ENCODE measurements around the gene IFITM10. TPM values are rescaled to one million over a fixed set of nuclear protein-coding genes. Genes with fewer than 3 reads are reported as not detected.

Gene IFITM10
- total RNA-seq, 1 experiment from 2014 or later = 0.58 TPM

DNA sequence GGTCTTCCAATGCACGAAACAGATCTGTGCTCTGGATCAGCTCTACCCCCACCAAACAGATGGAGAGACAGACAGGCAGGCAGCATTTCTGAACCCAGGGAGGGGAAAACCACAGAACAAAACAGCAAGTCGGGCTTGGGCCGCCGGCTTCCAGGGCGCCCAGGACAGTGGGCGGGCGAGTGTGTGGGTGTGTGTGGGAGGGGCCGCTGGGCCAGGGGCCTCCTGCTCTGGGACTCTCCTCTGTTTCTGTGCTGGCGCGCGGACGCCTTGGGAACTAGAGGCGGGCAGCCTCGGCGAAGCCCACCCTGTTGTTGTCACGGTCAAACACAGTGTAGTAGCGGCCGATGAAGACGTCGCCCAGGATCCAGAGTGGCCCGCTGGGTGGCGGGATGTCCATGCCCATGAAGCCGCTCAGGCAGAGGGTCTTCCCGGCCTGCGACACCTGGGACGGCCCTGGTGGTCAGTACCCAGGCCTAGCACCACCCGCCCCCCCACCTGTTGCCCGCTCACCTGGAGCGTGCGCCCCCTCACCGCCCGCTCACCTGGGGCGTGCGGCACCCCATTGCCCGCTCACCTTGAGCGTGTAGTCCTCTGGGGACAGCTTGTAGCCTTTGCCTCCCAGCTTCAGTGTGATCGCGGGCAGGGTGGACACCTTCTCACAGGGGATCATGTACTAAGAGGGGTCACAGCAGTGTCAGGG, 3.0 kb upstream of the IFITM10 start:
- DNase-seq (ENCODE audit: low read depth) = no peak

DNA sequence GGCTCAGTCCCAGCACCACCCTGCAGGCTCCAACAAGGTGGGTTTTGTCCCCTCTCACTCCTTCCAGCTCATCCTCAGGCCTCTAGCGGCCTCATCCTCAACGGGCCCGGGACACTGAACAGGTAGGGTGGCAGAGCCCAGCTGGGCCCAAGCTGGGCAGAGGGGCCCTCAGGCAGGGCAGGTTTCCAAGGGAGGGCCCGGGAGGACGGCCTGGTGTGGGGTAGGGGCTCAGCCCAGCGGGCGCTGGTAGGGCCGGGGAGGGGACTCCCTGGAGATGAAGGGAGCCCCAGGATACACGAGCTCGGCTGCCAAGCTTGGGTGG, 2.5 kb upstream of the IFITM10 start:
- no peak for DNase-seq (ENCODE audit: low read depth)

DNA sequence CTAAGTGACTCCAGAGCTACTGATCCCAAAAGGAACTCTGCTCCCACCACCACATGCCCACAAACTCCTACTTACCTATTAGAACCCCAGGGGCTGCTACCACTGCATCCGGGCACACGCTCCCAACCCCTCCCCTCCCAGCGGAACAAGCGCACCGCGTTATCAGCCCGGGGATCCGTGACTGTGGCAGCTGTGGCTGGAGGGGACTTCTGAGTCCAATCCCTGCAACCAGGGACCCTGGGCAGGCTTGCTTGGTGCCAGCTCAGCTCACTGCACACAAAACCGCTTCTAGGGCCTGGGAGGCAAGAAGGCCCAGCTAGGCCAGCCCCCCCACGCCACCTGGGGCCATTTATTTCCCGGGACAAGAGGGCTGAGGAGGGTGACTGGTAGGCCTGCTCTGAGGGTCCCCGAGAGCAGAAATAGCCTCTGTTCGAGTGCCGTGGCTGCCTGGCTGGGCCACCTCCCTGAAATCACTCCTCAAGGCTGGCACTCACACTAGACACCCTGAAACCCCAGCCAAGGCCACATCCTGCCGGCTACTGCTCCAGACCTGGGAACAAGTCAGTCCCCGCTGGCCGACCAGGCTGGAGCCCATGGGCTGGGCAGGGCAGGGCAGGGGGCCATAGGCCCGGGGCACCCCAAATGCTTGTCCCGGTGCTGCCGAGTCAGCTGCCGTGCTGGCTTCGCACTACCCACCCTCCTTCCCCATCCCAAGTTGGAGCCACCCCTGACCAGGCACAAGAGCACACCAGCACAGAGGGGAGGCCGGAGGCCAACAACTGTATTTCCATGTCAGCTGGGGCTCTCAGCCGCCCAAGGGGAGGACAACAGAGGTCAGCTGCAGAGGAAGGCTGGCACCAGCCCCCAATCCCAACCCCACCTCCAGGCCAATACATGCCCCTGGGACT, 1.9 kb upstream of the IFITM10 start:
- no peak for DNase-seq (ENCODE audit: low read depth)

DNA sequence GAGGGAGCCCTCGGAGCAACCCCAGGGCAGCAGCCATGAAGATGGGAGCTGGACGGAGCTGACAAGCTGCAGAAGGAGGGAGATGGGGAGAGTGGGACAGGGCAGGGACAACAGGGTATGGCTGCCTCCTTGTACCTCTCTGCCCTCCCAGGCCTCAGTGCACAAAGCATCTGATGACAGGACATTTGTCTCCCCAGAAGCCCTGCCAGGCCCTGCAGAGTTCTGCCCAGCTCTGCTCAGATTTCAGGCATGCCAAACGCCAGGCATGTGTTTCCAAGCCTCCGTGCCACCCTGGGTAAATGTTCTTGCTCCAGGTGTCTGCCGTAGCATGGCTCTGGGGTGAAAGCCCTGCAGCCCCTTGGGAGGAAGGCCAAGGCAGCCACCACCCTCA, 1.1 kb upstream of the IFITM10 start:
- no peak for DNase-seq (ENCODE audit: low read depth)

DNA sequence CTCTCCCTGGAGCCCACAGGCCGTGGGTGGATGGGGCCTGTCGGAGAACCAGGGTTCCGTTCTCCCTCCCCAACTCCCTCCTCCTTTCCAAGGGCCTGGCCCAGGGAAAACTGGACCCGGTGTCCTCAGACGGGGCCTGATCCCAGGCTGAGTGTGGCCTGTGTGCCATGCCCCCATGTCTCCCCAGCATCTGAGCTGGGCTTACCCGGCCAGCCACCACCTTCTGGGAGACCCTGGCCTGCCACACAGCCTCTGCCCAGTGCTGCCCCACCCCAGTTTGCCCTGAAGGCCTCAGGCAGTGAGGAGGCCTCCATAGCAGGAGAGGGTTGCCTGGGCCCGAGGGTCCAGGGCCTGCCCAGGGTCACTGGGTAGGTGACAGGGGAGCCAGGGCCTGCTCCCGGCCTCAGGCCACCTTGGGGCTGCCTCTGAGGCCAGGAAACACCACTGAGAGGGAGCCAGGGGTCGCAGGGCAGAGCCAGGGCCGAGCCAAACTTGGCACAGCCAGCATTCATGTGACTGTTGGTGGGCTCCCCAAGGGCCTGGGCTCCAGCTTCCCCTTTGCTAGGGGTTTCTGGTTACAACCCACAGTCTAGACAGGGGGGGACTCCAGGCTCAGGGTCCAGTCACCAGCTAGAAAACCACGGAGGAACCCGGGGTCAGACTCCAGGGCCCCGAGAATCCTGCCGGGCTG, 590 bp upstream of the IFITM10 start:
- DNase-seq (ENCODE audit: low read depth) = no peak

DNA sequence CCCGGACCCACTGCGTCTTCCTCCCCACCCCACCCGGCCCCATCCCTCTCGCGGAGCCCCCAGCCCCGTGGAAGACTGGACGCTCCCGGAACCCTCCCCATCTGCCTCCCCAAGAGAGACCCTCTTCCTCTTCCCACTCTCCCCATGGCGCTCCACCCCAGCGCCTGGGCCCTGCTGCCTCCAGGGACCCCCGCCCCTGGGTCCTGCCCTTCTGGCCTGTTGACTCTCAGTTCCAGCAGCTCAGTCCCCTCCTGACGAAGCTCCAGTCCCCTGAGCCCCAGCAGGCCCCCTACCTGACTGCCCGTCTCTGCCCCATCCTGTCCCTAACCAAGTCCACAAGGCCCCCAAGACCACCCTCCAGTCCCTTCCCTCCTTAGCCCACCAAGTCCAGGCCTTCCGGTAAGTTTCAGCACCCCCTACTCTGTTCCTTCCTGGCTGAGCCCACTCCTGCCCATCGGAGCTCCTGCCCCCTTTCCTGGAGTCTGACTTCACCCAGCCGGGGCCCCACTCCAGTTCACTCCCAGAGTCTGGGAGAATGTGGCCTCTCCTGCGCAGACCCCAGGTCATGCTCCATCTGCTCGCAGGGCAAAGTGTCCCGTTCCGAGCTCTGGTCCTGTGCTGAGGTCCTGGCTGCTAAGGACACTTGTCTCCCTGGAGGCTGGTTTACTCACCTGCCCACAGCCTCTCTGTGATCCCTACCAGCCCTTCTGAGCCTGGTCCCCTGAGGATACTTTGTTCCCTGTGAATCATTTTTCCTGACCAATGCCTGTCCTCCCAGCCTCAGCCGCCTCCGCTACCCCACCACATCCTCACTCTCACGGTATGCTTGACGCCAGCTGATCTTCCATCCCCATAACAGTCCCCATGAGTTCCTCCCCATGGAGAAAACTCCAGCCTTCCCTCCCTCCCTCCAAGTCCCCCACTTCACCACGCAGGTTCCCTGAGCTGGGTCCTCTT, 722 bp downstream of the IFITM10 start:
- peak; percentile 81 for DNase-seq (ENCODE audit: low read depth)

DNA sequence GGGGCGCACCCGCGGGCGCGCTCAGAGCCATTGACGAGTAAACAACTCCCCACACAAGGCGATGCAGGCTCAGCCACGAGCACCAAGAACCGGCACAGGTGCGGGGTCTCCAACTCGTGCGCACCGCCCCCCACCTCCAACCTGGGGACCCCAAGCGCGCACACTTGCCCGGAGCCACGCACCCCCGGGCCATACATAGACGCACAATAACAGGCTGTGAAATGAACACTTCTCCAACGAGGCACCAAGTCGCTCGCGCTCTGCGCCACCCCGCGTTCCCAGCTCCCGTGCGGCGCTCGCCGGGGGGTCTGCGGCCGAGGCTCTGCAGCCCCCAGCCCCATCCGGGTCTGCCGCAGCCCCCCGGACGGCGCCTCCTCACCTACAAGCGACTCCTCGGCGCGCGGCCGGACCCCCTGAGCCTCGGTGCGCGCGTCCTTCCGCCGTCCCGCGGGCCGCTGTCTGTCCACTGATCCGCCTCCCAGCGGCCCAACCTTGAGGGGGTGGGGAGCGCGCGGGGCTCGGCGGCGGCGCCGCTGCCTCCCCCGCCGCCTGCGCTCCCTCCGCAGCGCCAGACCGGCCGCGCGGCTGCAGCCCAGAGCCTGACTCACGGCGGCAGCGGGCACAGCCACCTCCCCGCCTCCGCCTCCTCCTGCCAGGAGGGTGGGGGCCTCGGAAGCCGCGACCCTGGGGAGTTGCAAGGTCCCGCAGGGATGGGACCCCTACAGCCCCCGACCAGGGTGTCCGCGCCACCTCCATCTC, 1.6 kb downstream of the IFITM10 start:
- DNase-seq (ENCODE audit: low read depth) = no peak

DNA sequence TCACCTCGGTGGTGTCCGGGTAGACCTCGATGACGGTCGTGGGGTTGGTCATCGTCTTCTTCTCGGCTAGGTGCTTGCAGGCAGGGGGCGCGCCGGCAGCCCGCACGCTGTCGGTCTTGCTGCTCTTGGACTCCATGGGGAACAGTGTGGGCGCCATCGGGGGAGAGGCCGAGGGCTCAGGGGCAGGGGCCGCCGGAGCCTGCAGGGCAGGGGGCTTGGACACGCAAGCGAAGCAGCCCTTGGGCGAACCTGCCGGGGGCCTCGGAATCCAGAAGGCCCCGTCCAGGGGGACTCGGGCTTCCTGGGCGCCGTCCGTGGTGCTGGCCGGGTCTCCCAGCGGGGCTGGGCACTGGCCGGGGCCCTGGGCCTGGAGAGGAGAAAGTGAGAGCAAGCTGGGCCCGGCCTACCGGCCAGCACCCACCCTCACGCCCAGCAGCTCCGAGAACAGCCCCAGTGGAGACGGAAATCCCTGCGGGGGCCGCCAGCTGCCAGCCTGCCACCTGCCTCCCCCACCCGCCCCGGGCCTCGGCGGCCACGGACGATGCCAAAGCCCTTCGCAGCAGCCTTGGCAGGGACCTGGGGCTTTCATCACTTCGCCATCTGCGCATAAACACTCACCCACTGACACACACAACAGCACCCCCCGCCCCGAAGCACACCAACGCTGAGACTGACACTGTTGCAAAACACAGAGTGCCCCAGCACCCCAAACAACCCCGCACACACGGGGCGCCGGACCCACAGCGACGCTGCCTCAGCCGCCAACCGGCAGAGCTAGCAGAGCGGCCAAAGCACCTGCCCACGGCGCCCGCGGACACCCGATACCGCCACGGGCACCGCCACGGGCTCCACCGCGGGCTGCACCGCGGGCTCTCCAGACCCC, 2.4 kb downstream of the IFITM10 start:
- DNase-seq (ENCODE audit: low read depth) = no peak

DNA sequence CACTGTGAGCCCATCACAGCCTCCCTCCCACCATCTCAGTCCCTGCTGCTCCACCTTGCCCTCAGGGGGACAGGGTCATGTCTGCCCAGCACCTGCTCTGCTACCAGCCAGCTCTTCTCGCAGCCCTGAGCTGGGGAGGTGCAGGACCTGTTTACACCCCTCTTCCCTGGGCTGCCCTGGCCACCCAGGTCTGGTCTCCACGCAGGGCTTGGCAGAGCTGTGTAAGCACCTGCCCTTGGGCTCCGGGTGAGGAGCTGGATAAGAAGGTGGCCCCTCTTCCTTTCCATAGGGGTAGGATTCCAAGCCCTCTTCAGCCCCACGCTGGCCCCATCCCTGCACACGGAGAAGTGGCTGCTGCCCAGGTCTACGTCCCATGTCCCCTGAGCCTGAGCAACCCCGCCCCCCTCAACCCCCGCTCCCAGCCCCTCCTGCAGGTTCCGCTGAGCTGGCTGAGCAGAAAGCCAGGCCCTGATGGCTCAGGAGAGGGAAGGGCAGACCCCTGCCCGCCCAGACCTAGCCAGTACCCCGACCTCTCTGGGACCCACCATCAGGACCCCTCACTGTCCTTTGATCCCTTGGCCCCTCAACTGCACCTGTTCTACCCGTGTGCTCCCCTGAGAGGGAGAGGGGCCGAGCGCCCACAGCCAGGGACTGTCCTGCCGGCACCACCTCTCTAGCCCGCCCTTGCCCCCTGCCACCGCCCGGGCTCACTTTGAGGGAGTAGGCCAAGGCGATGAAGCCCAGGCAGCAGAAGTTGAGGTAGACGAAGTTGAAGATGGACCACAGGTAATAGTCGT, 3.2 kb downstream of the IFITM10 start:
- DNase-seq (ENCODE audit: low read depth) = no peak

DNA sequence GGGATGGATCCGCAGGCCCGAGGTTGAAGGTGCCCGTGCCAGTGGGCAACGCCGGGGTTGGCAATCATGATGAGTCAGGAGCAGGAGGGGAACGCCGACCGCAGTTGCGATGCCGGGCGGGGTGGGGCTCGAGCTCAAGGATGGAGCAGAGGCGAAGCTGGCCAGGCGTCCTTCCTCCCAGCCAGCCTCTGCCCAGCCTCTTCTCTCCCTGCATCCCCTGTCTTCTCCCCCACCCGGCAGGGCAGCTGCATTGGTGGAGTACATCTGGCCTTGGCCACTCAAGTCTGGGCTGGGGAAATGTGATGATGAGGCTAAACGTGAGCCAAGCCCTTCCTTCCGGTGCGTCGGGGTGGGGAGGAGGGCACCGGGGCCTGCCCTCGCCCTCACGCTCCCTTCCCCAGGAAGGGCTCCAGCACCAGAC, 3.9 kb downstream of the IFITM10 start:
- DNase-seq (ENCODE audit: low read depth) = peak; percentile 88

DNA sequence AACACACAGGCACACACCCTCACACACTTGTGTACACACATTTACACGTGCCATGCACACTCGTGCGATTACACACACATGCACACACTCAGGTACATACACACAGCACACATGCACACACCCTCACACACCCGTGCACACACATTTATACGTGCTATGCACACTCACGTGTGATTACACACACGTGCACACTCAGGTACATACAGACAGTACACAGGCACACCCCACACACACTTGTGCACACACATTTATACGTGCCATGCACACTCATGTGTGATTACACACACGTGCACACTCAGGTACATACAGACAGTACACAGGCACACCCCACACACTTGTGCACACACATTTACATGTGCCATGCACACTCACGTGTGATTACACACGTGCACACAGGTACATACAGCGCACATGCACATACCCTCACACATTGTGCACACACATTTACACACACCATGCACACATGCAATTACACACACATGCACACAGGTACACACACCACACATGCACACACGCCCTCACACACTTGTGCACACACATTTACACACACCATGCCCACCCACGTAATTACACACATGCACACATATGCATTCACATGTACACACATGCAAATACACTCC, 4.6 kb downstream of the IFITM10 start:
- DNase-seq (ENCODE audit: low read depth) = no peak

DNA sequence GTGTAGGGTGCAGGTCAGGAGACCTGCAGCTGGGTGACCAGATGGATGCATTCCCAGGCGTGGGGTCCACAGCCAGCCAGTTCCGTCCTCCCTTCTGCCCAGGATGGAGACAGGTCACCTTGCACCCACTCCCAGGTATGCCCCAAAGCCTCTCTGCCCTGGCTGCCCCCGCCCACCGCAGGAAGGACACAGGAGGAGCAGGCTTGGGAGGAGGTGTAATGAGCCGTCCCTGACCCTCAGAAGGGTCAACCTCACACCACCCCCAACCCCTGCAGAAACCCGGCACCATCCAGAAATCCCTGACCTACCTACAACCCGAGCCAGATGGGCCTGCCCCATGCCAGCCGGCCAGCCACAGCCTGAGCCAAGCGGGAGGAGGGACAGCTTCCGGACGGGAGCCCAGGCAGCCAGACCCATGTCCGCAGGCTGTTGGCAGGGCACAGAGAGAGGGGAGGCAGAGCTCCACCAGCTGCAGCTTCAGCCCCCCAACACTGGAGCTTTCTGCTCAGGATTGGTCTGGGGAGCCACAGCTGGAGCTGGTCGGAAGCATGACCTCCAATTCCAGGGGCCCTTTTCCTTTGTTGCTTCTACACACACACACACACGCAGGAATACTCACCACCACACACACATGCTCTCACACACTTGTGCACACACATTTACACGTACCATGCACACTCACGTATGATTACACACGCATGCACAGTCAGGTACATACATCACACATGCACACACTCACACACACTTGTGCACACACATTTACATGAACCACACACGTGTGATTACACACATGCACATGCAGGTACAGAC, 5.3 kb downstream of the IFITM10 start:
- DNase-seq (ENCODE audit: low read depth) = no peak

DNA sequence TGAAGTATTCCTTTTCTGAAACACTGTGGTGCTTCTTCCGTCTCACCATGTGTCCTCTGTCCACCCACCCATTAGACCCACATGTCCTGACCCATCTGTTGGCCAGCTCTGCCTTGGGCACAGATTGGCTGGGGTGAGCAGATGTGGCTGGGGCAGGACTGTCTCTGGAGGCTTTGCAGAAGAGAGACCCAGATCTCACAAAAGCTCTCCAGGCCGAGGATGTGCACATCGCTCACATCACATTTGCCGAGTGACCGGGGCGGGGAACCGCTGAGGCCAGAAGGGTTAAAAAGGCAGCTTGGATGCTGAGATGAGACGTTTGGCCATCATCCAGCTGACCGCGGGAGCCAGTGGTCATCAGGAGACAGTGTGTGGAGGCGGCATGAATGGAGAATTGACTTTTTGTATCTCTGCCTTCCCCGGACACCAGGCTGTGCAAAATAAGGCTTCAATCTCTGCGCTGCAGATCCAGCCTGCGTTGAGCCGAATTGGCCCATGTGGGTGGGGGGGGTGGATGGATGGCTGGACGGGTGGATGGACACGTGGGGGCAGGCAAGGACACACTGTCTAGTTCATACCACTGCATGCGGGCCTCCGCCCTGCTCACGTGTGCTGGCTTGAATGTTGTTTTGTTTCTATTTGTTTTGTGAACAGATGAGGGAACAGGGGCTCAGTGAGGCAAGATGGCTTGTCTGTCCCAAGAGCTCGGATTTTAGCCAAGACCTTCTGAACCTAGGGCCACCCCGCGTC, 6.1 kb downstream of the IFITM10 start:
- no peak for DNase-seq (ENCODE audit: low read depth)

DNA sequence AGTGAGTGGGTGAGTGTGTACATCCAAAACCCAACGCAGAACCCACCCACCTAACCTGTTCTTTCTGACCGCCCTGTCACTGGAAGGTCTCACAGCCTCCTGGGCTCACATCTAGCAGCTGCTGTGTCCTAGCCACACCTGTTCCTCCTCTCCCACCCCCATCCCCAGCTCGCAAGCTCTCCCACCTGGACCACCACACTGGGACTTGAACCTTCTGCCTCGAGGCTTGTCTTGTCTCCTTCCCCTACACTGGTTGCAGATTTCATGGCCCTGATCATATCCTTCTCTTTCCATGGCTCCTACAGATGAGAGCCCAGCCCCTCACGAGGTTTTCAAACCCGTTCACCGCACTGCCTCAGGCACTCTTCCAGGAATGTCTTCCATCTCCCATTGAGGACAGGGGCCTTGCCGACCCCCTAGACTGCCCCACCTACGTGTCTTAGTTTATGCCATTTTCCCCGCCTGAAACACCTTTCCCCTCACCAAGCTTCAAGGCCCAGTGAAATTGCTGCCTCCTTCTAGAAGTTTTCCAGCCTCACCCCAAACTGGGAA, 6.7 kb downstream of the IFITM10 start:
- no peak for DNase-seq (ENCODE audit: low read depth)

DNA sequence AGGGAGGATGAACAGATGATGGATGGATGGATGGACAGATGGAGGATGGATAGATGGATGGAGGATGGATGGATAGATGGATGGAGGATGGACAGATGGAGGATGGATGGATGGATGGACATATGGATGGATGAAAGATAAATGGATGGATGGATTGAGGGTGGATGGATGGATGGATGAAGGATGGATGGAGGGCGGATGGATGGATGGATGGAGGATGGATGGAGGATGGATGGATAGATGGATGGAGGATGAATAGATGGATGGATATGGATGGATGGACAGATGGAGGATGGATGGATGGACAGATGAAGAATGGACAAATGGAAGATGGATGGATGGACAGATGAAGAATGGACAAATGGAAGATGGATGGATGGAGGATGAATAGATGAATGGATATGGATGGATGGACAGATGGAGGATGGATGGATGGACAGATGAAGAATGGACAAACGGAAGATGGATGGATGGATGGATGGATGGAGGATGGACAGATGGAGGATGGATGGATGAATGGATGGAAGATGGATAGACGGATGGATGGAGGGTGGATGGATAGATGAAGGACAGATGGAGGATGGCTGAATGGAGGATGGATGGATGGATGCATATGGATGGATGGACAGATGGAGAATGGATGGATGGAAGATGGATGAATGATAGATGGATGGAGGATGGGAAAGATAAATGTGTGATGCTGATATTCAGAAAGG, 7.4 kb downstream of the IFITM10 start:
- DNase-seq (ENCODE audit: low read depth) = no peak

All from HT1080 (cell line).